Measurements from ENCODE around the gene CARF. TPM values are rescaled to one million over a fixed set of nuclear protein-coding genes. Genes with fewer than 3 reads are reported as not detected.
A peak's percentile ranks its signal among the peaks of the same experiment; 100 is the strongest.
"Not testable (repeated sequence)": the region's sequence is repeated elsewhere in the genome, so short reads cannot be mapped to it uniquely, and the experiment has no call there.

CARF gene
- total RNA-seq, 1 experiment from 2014 or later, result 5.8 TPM

- intact Hi-C loops (cut with micrococcal nuclease; ENCODE audit: unreplicated experiment), result no loop called here
- Mint-ChIP-seq H3K4me1 (ENCODE audit: low read depth, unreplicated experiment) (peaks cover 14% of the 10 kb centered on the region), H3K27me3 (ENCODE audit: unreplicated experiment) (no peaks in the 10 kb centered on the region), H3K36me3 (ENCODE audit: insufficient read depth, unreplicated experiment) (no peaks in the 10 kb centered on the region), H3K9me3 (ENCODE audit: low read depth, unreplicated experiment) (peaks cover 8% of the 10 kb centered on the region), H3K4me3 (ENCODE audit: low read depth, unreplicated experiment) (no peak overlapping the region), H3K27ac (ENCODE audit: unreplicated experiment) (peak overlapping the region; percentile 88)
- no TSS peak for BruUV-seq (replicated peaks)
- CTCF ChIA-PET, result no interaction called here
- DNase-seq, result no peak
- no peak for TF ChIP-seq CTCF (IDR thresholded peaks at IDR 0.05; ENCODE audit: unreplicated experiment)
Observed at GRCh38 chr2:202944816-202945215, 32.7 kb downstream of the CARF start.

- H3K4me1 Mint-ChIP-seq (ENCODE audit: low read depth, unreplicated experiment), result peaks cover 14% of the 10 kb centered on the region
- peaks cover 8% of the 10 kb centered on the region for H3K9me3 Mint-ChIP-seq (ENCODE audit: low read depth, unreplicated experiment)
- no peaks in the 10 kb centered on the region for H3K36me3 Mint-ChIP-seq (ENCODE audit: insufficient read depth, unreplicated experiment)
- no TSS peak for BruUV-seq (replicated peaks)
- CTCF ChIA-PET, result no interaction called here
- H3K27ac Mint-ChIP-seq (ENCODE audit: unreplicated experiment), result no peak overlapping the region
- no peaks in the 10 kb centered on the region for H3K27me3 Mint-ChIP-seq (ENCODE audit: unreplicated experiment)
- no peak overlapping the region for H3K4me3 Mint-ChIP-seq (ENCODE audit: low read depth, unreplicated experiment)
- TF ChIP-seq CTCF (IDR thresholded peaks at IDR 0.05; ENCODE audit: unreplicated experiment), result no peak
- intact Hi-C loops (cut with micrococcal nuclease; ENCODE audit: unreplicated experiment), result no loop called here
- no peak for DNase-seq
Observed at GRCh38 chr2:202945497-202945896, 33.4 kb downstream of the CARF start.

GRCh38 chr2:202949333-202949732 lies 37.3 kb downstream of the CARF start:
- H3K36me3 Mint-ChIP-seq (ENCODE audit: insufficient read depth, unreplicated experiment); H3K9me3 Mint-ChIP-seq (ENCODE audit: low read depth, unreplicated experiment); H3K27ac Mint-ChIP-seq (ENCODE audit: unreplicated experiment); BruUV-seq (replicated peaks); H3K4me3 Mint-ChIP-seq (ENCODE audit: low read depth, unreplicated experiment); H3K27me3 Mint-ChIP-seq (ENCODE audit: unreplicated experiment); DNase-seq; intact Hi-C loops (cut with micrococcal nuclease; ENCODE audit: unreplicated experiment): not testable (repeated sequence)
- H3K4me1 Mint-ChIP-seq (ENCODE audit: low read depth, unreplicated experiment), result peaks cover 14% of the 10 kb centered on the region
- CTCF ChIA-PET, result interaction anchor here (0.6 to 0.7 kb wide), 2 partner anchors 33 to 34 kb away, joined by 3 to 6 read pairs; no protein-coding TSS in a partner anchor

GRCh38 chr2:202950592-202950991 lies 38.5 kb downstream of the CARF start:
- intact Hi-C loops (cut with micrococcal nuclease; ENCODE audit: unreplicated experiment), result no loop called here
- DNase-seq, result no peak
- Mint-ChIP-seq H3K27me3 (ENCODE audit: unreplicated experiment) (no peaks in the 10 kb centered on the region), H3K36me3 (ENCODE audit: insufficient read depth, unreplicated experiment) (no peaks in the 10 kb centered on the region), H3K4me3 (ENCODE audit: low read depth, unreplicated experiment) (no peak overlapping the region), H3K4me1 (ENCODE audit: low read depth, unreplicated experiment) (peaks cover 2% of the 10 kb centered on the region), H3K9me3 (ENCODE audit: low read depth, unreplicated experiment) (peaks cover 8% of the 10 kb centered on the region), H3K27ac (ENCODE audit: unreplicated experiment) (no peak overlapping the region)
- no TSS peak for BruUV-seq (replicated peaks)
- CTCF ChIA-PET, result no interaction called here
- no peak for TF ChIP-seq CTCF (IDR thresholded peaks at IDR 0.05; ENCODE audit: unreplicated experiment)

GRCh38 chr2:202960524-202960923 lies 48.4 kb downstream of the CARF start:
- H3K4me3 Mint-ChIP-seq (ENCODE audit: low read depth, unreplicated experiment), result no peak overlapping the region
- no peaks in the 10 kb centered on the region for H3K9me3 Mint-ChIP-seq (ENCODE audit: low read depth, unreplicated experiment)
- intact Hi-C loops (cut with micrococcal nuclease; ENCODE audit: unreplicated experiment), result no loop called here
- CTCF ChIA-PET, result no interaction called here
- no peaks in the 10 kb centered on the region for H3K27me3 Mint-ChIP-seq (ENCODE audit: unreplicated experiment)
- H3K4me1 Mint-ChIP-seq (ENCODE audit: low read depth, unreplicated experiment), result peaks cover 13% of the 10 kb centered on the region
- no TSS peak for BruUV-seq (replicated peaks)
- no peak overlapping the region for H3K27ac Mint-ChIP-seq (ENCODE audit: unreplicated experiment)
- no peak for DNase-seq
- no peak for TF ChIP-seq CTCF (IDR thresholded peaks at IDR 0.05; ENCODE audit: unreplicated experiment)
- no peaks in the 10 kb centered on the region for H3K36me3 Mint-ChIP-seq (ENCODE audit: insufficient read depth, unreplicated experiment)
